OCI-LY1 (cell line): ENCODE measurements around the gene MARK3.

ENCODE experiments used
- H2AFZ ChIP-seq: fragments of 200-600 bp; sonication (generic), shearing (Covaris generic); 2 replicates; pipeline ENCODE4 v1.6.0; 2014; ENCODE audit warnings: antibody characterized with exemption, mild to moderate bottlenecking, low read length
- H3F3A ChIP-seq: fragments of 200-600 bp; sonication (generic), shearing (Covaris generic); 2 replicates; pipeline ENCODE4 v1.6.0; 2014; ENCODE audit warnings: mild to moderate bottlenecking, antibody characterized with exemption, low read length, moderate library complexity; ENCODE audit not compliant: insufficient read depth
- H3K27ac ChIP-seq: fragments of 200-600 bp; sonication (generic); 2 replicates; pipeline ENCODE4 v1.5.1; 2014; ENCODE audit warnings: low read length, mixed run types, mild to moderate bottlenecking, low read depth; ENCODE audit not compliant: poor library complexity, severe bottlenecking
- H3K27me3 ChIP-seq: fragments of 200-600 bp; sonication (generic); 2 replicates; pipeline ENCODE4 v1.6.0; 2014; ENCODE audit warnings: antibody characterized with exemption, mild to moderate bottlenecking, low read length, moderate library complexity; ENCODE audit not compliant: insufficient read depth
- H3K36me3 ChIP-seq: fragments of 200-600 bp; sonication (generic); 2 replicates; pipeline ENCODE4 v1.6.1; 2014; ENCODE audit warnings: mild to moderate bottlenecking, antibody characterized with exemption, low read length, moderate library complexity, mixed read lengths; ENCODE audit not compliant: insufficient read depth
- H3K4me1 ChIP-seq: fragments of 200-600 bp; sonication (generic); 2 replicates; pipeline ENCODE4 v1.5.1; 2014; ENCODE audit warnings: mild to moderate bottlenecking, low read length, moderate library complexity; ENCODE audit not compliant: insufficient read depth, severe bottlenecking
- H3K4me2 ChIP-seq: fragments of 200-600 bp; sonication (generic), shearing (Covaris generic); 2 replicates; pipeline ENCODE4 v1.6.1; 2014; ENCODE audit warnings: low read length
- H3K4me3 ChIP-seq: fragments of 200-600 bp; sonication (generic); 2 replicates; pipeline ENCODE4 v1.5.1; 2014; ENCODE audit warnings: low read length, low read depth, mild to moderate bottlenecking, mixed read lengths; ENCODE audit not compliant: poor library complexity, severe bottlenecking
- H3K79me2 ChIP-seq: fragments of 200-600 bp; shearing (Covaris generic); 2 replicates; pipeline ENCODE4 v1.6.1; 2016; ENCODE audit warnings: mixed run types, low read length, mixed read lengths; ENCODE audit not compliant: insufficient read depth
- H3K9ac ChIP-seq: fragments of 200-600 bp; sonication (generic), shearing (Covaris generic); 2 replicates; pipeline ENCODE4 v1.6.1; 2014; ENCODE audit warnings: mild to moderate bottlenecking, low read length, mixed read lengths
- H3K9me2 ChIP-seq: fragments of 200-600 bp; sonication (generic), shearing (Covaris generic); 2 replicates; pipeline ENCODE4 v1.6.1; 2014; ENCODE audit warnings: low read depth, mild to moderate bottlenecking, low read length, mixed read lengths
- H3K9me3 ChIP-seq: fragments of 200-600 bp; shearing (Covaris generic); 2 replicates; pipeline ENCODE4 v1.6.1; 2014; ENCODE audit warnings: low read length, mixed read lengths
- H4K20me1 ChIP-seq: fragments of 200-600 bp; sonication (generic), shearing (Covaris generic); 2 replicates; pipeline ENCODE4 v1.6.0; 2016; ENCODE audit warnings: mild to moderate bottlenecking, low read length; ENCODE audit not compliant: insufficient read depth
- EZH2 ChIP-seq: fragments of 200-600 bp; sonication (generic), shearing (Covaris generic); IDR thresholded peaks from 2 replicates; pipeline ENCODE4 v1.8.0; 2017; ENCODE audit warnings: borderline replicate concordance, mixed run types, mild to moderate bottlenecking, antibody characterized with exemption, low read length, moderate library complexity, mixed read lengths
- TF ChIP-seq, protein P1 (sequence below): fragments of 200-600 bp; sonication (generic), shearing (Covaris generic); IDR thresholded peaks from 2 replicates; pipeline ENCODE4 v1.5.1; 2017; ENCODE audit warnings: mild to moderate bottlenecking, antibody characterized with exemption, low read length, moderate library complexity, mixed read lengths

MARK3 gene

GRCh38 chr14:103378038-103378854, 7.0 kb upstream of the MARK3 start:
- Histone ChIP-seq H3K9me2 (no peaks in the 10 kb centered on the region), H3K36me3 (no peaks in the 10 kb centered on the region; the same call in 1 of the 2 replicates), H3K4me3 (no peak overlapping the region), H3K4me2 (no peak overlapping the region), H3K27ac (no peak overlapping the region), H3K79me2 (no peaks in the 10 kb centered on the region), H3K4me1 (peaks cover 11% of the 10 kb centered on the region), H4K20me1 (no peaks in the 10 kb centered on the region), H2AFZ (no peak overlapping the region), H3K9ac (no peak overlapping the region), H3K9me3 (no peaks in the 10 kb centered on the region), H3F3A (no peaks in the 10 kb centered on the region), H3K27me3 (peaks cover 7% of the 10 kb centered on the region; the same call in 1 of the 2 replicates)
- TF ChIP-seq EZH2, result no peak
- TF ChIP-seq, protein P1, sequence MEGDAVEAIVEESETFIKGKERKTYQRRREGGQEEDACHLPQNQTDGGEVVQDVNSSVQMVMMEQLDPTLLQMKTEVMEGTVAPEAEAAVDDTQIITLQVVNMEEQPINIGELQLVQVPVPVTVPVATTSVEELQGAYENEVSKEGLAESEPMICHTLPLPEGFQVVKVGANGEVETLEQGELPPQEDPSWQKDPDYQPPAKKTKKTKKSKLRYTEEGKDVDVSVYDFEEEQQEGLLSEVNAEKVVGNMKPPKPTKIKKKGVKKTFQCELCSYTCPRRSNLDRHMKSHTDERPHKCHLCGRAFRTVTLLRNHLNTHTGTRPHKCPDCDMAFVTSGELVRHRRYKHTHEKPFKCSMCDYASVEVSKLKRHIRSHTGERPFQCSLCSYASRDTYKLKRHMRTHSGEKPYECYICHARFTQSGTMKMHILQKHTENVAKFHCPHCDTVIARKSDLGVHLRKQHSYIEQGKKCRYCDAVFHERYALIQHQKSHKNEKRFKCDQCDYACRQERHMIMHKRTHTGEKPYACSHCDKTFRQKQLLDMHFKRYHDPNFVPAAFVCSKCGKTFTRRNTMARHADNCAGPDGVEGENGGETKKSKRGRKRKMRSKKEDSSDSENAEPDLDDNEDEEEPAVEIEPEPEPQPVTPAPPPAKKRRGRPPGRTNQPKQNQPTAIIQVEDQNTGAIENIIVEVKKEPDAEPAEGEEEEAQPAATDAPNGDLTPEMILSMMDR, result no peak

- H3K4me3 ChIP-seq, result no peak overlapping the region
- H3K27ac ChIP-seq, result no peak overlapping the region
- no peaks in the 10 kb centered on the region for H3K9me2 ChIP-seq
- H3K27me3 ChIP-seq, result peaks cover 7% of the 10 kb centered on the region; the same call in 1 of the 2 replicates
- H3K4me2 ChIP-seq, result no peak overlapping the region
- TF ChIP-seq, protein P1, result no peak
- no peak for TF ChIP-seq EZH2
- H2AFZ ChIP-seq, result no peak overlapping the region
- H3K79me2 ChIP-seq, result peaks cover 1% of the 10 kb centered on the region; the same call in 1 of the 2 replicates
- no peak overlapping the region for H3K9ac ChIP-seq
- H3F3A ChIP-seq, result no peaks in the 10 kb centered on the region
- no peaks in the 10 kb centered on the region for H3K9me3 ChIP-seq
- peaks cover 8% of the 10 kb centered on the region for H3K4me1 ChIP-seq
- no peaks in the 10 kb centered on the region; the same call in 1 of the 2 replicates for H3K36me3 ChIP-seq
- H4K20me1 ChIP-seq, result no peaks in the 10 kb centered on the region
Observed at GRCh38 chr14:103380719-103381377, 4.4 kb upstream of the MARK3 start.

DNA sequence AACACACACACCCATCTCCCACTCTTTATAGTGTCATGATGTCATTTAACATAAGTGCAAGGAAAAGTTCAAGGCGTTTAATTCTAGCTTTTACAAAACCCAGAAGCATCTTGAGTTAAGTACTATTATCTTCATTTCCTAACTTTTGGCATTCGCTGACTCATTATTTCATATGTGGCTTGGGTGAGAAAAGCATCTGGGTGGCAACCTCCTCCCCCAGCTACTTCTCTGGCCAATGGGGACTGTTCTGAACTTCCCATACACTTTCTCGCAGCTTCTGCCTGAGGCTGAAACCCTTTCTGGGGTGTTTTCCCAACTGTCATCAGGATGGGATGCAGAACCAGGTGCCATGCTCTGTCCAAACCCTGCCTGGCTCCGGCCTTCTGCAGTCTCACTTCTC, 2.8 kb upstream of the MARK3 start:
- Histone ChIP-seq H3K27ac (no peak overlapping the region), H4K20me1 (0 out of 2 replicates have a peak, but pooled peaks cover 3% of the 10 kb centered on the region), H2AFZ (no peak overlapping the region), H3K4me3 (no peak overlapping the region), H3K9me2 (no peaks in the 10 kb centered on the region), H3K27me3 (peaks cover 7% of the 10 kb centered on the region; the same call in 1 of the 2 replicates), H3K9ac (no peak overlapping the region), H3K36me3 (no peaks in the 10 kb centered on the region; the same call in 1 of the 2 replicates), H3K79me2 (peaks cover 17% of the 10 kb centered on the region), H3K4me2 (no peak overlapping the region), H3K4me1 (peaks cover 18% of the 10 kb centered on the region), H3F3A (no peaks in the 10 kb centered on the region), H3K9me3 (no peaks in the 10 kb centered on the region)
- TF ChIP-seq EZH2, result no peak
- TF ChIP-seq, protein P1, result no peak
